H1 (cell line): Measurements from ENCODE around the gene CCIN. TPM values are rescaled to one million over a fixed set of nuclear protein-coding genes. Genes with fewer than 3 reads are reported as not detected.

ENCODE experiments used
- BRCA1 ChIP-seq: IDR thresholded peaks from 2 replicates; pipeline ENCODE4 v1.6.1; 2012; ENCODE audit warnings: low read depth, low read length, improper control_type of control experiment
- GTF2F1 ChIP-seq: IDR thresholded peaks from 2 replicates; pipeline ENCODE4 v1.6.1; 2012; ENCODE audit warnings: low read depth, low read length, improper control_type of control experiment, borderline replicate concordance
- NANOG ChIP-seq: IDR thresholded peaks from 2 replicates; pipeline ENCODE4 v1.6.1; 2011; ENCODE audit warnings: low read length, low read depth, mild to moderate bottlenecking, inconsistent platforms; ENCODE audit not compliant: insufficient read depth, poor library complexity, severe bottlenecking
- polyA plus RNA-seq, 7 experiments: library from polyadenylated mRNA; depleted of rRNA in 3 of 7; stranded (reverse) in 5 of 7; unstranded in 2 of 7; fragments of >200 nt in 5 of 7; fragments of 200-250 nt in 2 of 7; gene quantifications; 1 replicate in 5 of 7; 2 replicates in 1 of 7; 4 replicates in 1 of 7; pipeline versions ENCODE4 v1.2.1 to v1.2.3, GENCODE V29; 2011 to 2013; ENCODE audit warnings: missing spikeins in 2 of 7, mixed read lengths in 2 of 7
- total RNA-seq: library from RNA; stranded (reverse); fragmentation: NEBNext Ultra II Directional; extraction: Animal tissue kit (Norgen Biotek cat#: 25700); gene quantifications from 2 replicates; pipeline ENCODE4 v1.2.1, GENCODE V29; 2021

CCIN gene
- total and polyA plus RNA-seq, 2 of the 8 experiments (the other 6 are each of a cell fraction or from before 2014, with no cell fraction given): 0.19 to 0.21 TPM

GRCh38 chr9:36150574-36151315 lies 18.4 kb upstream of the CCIN start (continued):
- no peak for TF ChIP-seq NANOG
- TF ChIP-seq BRCA1: no peak
- TF ChIP-seq GTF2F1: no peak
- TF ChIP-seq, all 59 proteins: peak for 0
